Activated naive CD8-positive, alpha-beta T cell treated with anti-CD3 and anti-CD28 coated beads, Interleukin-2, amount 50 U/mL, for 16 hours (primary cell): ENCODE results near the gene FCHSD1.

Experiments used
- DNase-seq: peaks from one replicate; pipeline ENCODE4 v3.0.0-alpha.2; 2020; ENCODE audit warnings: low read depth, low spot score

The FCHSD1 gene

GRCh38 chr5:141641634-141642267 lies 9.5 kb downstream of the FCHSD1 start:
- no peak for DNase-seq

- DNase-seq: no peak
Measured at GRCh38 chr5:141640698-141641097, 10.5 kb downstream of the FCHSD1 start.

GRCh38 chr5:141640051-141640415 lies 11.2 kb downstream of the FCHSD1 start:
- DNase-seq: no peak

- no peak for DNase-seq
Measured at GRCh38 chr5:141639357-141640050, 11.7 kb downstream of the FCHSD1 start.

GRCh38 chr5:141638771-141639170 lies 12.4 kb downstream of the FCHSD1 start:
- no peak for DNase-seq

GRCh38 chr5:141637767-141638419 lies 13.3 kb downstream of the FCHSD1 start:
- DNase-seq: peak; percentile 30

GRCh38 chr5:141637123-141637766 lies 14.0 kb downstream of the FCHSD1 start:
- peak; percentile 21 for DNase-seq

- DNase-seq: peak; percentile 89
Measured at GRCh38 chr5:141636413-141637122, 14.7 kb downstream of the FCHSD1 start, which contains the start of the genes HDAC3 and RELL2. TSS of gene HDAC3 (minus strand) at chr5:141636849. CDS start at chr5:141636790, 59 bp downstream. TSS of gene RELL2 (plus strand) at chr5:141636997. CDS start at chr5:141638226, 1,229 bp downstream.

- no peak for DNase-seq
Measured at GRCh38 chr5:141636106-141636412, 15.2 kb downstream of the FCHSD1 start.

- no peak for DNase-seq
Measured at GRCh38 chr5:141635646-141636045, 15.6 kb downstream of the FCHSD1 start.

GRCh38 chr5:141634720-141635119 lies 16.5 kb downstream of the FCHSD1 start:
- no peak for DNase-seq

GRCh38 chr5:141633871-141634561 lies 17.2 kb downstream of the FCHSD1 start:
- DNase-seq: no peak

GRCh38 chr5:141632650-141633049 lies 18.6 kb downstream of the FCHSD1 start:
- no peak for DNase-seq

GRCh38 chr5:141630570-141631140 lies 20.6 kb downstream of the FCHSD1 start:
- no peak for DNase-seq

GRCh38 chr5:141628175-141628788 lies 22.9 kb downstream of the FCHSD1 start:
- no peak for DNase-seq

- DNase-seq: no peak
Measured at GRCh38 chr5:141623611-141624010, 27.6 kb downstream of the FCHSD1 start.

- DNase-seq: no peak
Measured at GRCh38 chr5:141623186-141623585, 28.0 kb downstream of the FCHSD1 start.

- DNase-seq: peak; percentile 99
Measured at GRCh38 chr5:141618804-141619554, 32.2 kb downstream of the FCHSD1 start, which contains the start of gene DIAPH1. TSS of gene DIAPH1 (minus strand) at chr5:141619000. CDS start at chr5:141618914, 86 bp downstream.

- peak; percentile 27 for DNase-seq
Measured at GRCh38 chr5:141618030-141618803, 33.0 kb downstream of the FCHSD1 start.
